Ectodermal cell (in vitro differentiated cells): ENCODE data around the gene POLRMT.
"Not testable (repeated sequence)": the region's sequence is repeated elsewhere in the genome, so short reads cannot be mapped to it uniquely, and the experiment has no call there.

Source experiments
- H3K27ac ChIP-seq: 2 replicates; pipeline ENCODE4 v1.7.0; 2013; ENCODE audit warnings: mild to moderate bottlenecking, low read depth, low read length; ENCODE audit not compliant: insufficient read depth, poor library complexity, severe bottlenecking
- H3K27me3 ChIP-seq: 2 replicates; pipeline ENCODE4 v1.7.0; 2013; ENCODE audit warnings: mild to moderate bottlenecking, low read length; ENCODE audit not compliant: insufficient read depth, control insufficient read depth, poor library complexity, severe bottlenecking
- H3K36me3 ChIP-seq: one replicate; pipeline ENCODE4 v1.7.0; 2013; ENCODE audit warnings: low read length; ENCODE audit not compliant: control insufficient read depth, insufficient read depth
- H3K4me1 ChIP-seq: one replicate; pipeline ENCODE4 v1.7.0; 2013; ENCODE audit warnings: low read length; ENCODE audit not compliant: control insufficient read depth, insufficient read depth
- H3K4me3 ChIP-seq: 2 replicates; pipeline ENCODE4 v1.7.0; 2013; ENCODE audit warnings: low read depth, low read length, control low read depth; ENCODE audit not compliant: insufficient read depth
- H3K9me3 ChIP-seq: 2 replicates; pipeline ENCODE4 v1.7.0; 2013; ENCODE audit warnings: mild to moderate bottlenecking, low read length, moderate library complexity; ENCODE audit not compliant: control insufficient read depth
- WGBS, 2 experiments: methylation state at CpG; one replicate each; pipeline ENCODE4 v1.1.7; 2013; ENCODE audit warnings: missing lambda C conversion rate in 2 of 2; 5-methylcytosine and 5-hydroxymethylcytosine counted together

The POLRMT gene

DNA sequence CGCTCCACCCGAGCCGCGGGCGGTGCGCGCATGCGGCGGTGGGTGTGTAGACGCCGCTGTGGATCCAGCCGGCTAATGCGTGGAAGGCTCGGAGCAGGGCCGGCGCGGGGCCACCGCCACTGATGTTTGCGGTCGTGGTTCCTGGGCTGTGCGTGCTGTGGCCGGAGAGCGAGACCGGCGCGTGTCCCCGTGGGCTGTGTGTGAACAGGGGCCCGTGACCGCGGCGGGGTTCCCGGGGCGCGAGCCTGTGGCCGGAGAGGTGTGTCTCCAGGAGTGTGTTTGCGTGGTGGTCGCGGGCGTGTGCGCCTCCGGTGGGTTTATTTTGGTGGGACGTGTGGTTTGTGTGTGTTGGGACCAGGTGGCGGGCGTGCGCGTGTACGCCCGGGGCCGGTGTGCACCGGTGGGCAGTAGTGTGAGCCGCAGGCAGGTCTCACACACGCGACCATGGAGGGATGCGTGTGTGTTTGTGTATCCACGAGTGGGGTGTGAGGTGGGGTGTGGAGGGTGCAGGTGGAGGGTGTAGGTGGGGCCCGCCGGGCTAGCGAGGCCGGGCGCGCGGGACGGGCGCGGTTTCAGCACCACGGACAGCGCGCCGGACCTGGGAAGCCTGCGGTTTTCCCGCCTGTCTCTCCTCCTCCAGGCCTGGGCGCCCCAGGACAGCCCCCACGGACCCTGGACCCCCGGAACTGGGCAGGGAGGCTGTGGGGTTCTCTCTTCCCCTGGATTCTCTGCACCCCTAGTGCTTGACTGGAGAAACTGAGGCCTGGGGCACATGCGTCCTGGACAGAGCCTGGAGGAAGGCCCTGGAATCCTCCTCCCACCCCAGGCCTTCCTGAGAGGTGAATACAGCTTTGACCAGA, 42.0 kb downstream of the POLRMT start:
- Histone ChIP-seq H3K27me3 (peaks cover 67% of the 10 kb centered on the region), H3K9me3 (no peaks in the 10 kb centered on the region), H3K4me1 (no peaks in the 10 kb centered on the region), H3K27ac (no peak overlapping the region), H3K36me3 (no peaks in the 10 kb centered on the region), H3K4me3 (no peak overlapping the region)
- 37 to 39% methylated on average over 75 of the region's 75 CpGs for WGBS, 2 experiments

DNA sequence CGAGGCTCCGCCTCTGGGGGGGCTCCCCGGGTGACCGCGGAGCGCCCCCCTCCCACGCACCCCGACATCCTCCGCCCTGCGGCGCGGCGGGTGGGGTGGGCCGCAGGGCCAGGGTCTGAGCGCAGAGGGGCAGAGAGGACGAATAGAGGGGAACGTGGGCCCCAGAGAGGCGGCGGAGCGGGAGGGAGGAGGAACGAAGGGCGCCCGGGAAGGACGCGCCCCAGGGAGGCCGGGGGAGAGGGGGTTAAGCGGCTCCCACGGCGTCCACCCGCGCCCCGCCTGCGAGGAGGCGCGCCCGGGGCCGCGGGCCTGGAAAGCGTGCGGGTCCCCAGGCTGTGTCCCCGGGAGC, 42.6 kb downstream of the POLRMT start:
- WGBS, 2 experiments = 15 to 17% methylated on average over 41 of the region's 41 CpGs
- no peaks in the 10 kb centered on the region for H3K36me3 ChIP-seq
- peaks cover 67% of the 10 kb centered on the region for H3K27me3 ChIP-seq
- H3K4me3 ChIP-seq = no peak overlapping the region
- H3K4me1 ChIP-seq = no peaks in the 10 kb centered on the region
- H3K9me3 ChIP-seq = no peaks in the 10 kb centered on the region
- H3K27ac ChIP-seq = no peak overlapping the region

DNA sequence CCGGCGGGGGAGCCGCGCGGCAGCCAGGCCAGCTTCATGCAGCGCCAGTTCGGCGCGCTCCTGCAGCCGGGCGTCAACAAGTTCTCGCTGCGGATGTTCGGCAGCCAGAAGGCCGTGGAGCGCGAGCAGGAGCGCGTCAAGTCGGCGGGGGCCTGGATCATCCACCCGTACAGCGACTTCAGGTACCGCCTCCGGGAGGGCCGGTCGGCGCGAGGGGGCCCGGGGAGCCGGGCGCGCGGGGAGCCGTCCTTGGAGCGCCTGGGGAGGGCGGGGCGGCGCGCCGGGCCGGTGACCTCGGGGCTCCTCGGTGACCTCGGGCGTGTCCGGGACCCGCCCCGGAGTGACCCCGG, 43.0 kb downstream of the POLRMT start:
- 3% methylated on average over 50 of the region's 50 CpGs for WGBS, 2 experiments
- Histone ChIP-seq H3K27me3 (peaks cover 67% of the 10 kb centered on the region), H3K27ac (no peak overlapping the region), H3K9me3 (no peaks in the 10 kb centered on the region), H3K4me3 (no peak overlapping the region), H3K4me1 (no peaks in the 10 kb centered on the region), H3K36me3 (no peaks in the 10 kb centered on the region)

DNA sequence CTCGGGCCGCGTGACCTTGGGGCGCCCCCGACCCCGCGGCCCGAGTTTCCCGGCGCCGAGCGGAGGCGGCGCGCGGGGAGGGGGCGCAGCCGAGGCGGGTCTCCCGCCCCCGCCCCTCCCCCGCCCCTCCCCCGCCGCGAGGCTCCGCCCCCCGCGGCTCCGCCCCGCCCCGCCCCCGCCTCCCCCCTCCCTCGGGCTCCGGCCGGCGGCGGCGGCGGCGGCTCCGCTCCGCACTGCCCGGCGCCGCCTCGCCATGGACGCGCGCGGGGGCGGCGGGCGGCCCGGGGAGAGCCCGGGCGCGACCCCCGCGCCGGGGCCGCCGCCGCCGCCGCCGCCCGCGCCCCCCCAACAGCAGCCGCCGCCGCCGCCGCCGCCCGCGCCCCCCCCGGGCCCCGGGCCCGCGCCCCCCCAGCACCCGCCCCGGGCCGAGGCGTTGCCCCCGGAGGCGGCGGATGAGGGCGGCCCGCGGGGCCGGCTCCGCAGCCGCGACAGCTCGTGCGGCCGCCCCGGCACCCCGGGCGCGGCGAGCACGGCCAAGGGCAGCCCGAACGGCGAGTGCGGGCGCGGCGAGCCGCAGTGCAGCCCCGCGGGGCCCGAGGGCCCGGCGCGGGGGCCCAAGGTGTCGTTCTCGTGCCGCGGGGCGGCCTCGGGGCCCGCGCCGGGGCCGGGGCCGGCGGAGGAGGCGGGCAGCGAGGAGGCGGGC, 43.5 kb downstream of the POLRMT start, which contains the start of gene HCN2:
TSS of gene HCN2 (plus strand) at position 189 of the 703 bp plus-strand sequence. CDS start at position 254, 65 bp downstream.
- H3K27ac ChIP-seq = no peak within 1 kb of the TSS
- no peaks in the 10 kb centered on the region for H3K4me1 ChIP-seq
- no peak within 1 kb of the TSS for H3K4me3 ChIP-seq
- no peaks in the 10 kb centered on the region for H3K36me3 ChIP-seq
- peaks cover 67% of the 10 kb centered on the region for H3K27me3 ChIP-seq
- 1% methylated on average over 117 to 118 of the region's 132 CpGs for WGBS, 2 experiments
- no peaks in the 10 kb centered on the region for H3K9me3 ChIP-seq

DNA sequence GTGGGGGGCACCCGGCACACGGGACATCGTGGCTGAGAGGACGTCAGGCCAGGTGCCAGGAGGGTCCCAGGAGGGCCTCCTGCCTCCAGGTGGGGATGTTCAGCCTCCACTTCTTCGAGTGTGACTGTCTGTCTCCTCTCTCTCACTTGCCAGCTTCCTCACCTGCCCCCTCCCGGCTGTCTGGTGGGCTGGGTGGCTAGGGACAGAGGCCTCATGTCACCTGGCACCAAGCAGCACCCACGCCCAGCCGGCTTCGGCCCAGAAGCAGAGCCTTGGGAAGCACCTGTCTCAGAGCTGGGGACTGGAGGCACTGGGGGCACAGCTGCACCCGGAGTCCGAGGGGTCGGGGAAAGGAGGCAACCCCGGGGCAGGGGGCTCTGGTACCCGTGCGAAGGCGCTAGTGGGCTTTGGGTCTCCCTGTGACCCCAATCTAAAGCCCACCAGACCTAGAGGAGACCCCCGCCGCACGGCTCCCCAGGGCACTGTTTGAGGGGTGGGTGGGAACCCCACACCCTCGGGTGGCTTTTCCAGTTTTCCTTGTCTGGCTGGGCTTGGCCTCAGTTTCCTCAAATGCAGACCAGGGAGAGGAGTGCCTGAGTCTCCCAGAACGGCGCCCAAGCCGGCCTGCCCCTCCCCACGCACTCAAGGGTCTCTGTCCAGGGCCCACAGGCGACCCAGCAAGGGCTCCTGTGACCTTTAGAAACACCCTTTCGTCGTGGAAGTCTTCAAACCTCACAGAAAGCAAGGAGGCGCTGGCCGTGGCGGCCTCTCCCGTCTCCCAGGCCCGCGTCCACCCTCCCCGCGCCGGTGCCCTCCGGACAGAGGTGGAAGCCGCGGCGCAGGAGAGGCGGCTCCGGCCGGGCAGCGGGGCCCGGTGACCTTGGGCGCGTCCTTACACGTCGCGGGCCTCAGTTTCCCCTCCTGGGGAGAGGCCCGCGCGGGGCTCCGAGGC, 44.3 kb downstream of the POLRMT start:
- no peaks in the 10 kb centered on the region for H3K36me3 ChIP-seq
- H3K27me3 ChIP-seq = peaks cover 59% of the 10 kb centered on the region
- H3K9me3 ChIP-seq = no peaks in the 10 kb centered on the region
- no peak overlapping the region for H3K4me3 ChIP-seq
- 26% methylated on average over 54 of the region's 54 CpGs for WGBS, 2 experiments
- no peak overlapping the region for H3K27ac ChIP-seq
- H3K4me1 ChIP-seq = no peaks in the 10 kb centered on the region

DNA sequence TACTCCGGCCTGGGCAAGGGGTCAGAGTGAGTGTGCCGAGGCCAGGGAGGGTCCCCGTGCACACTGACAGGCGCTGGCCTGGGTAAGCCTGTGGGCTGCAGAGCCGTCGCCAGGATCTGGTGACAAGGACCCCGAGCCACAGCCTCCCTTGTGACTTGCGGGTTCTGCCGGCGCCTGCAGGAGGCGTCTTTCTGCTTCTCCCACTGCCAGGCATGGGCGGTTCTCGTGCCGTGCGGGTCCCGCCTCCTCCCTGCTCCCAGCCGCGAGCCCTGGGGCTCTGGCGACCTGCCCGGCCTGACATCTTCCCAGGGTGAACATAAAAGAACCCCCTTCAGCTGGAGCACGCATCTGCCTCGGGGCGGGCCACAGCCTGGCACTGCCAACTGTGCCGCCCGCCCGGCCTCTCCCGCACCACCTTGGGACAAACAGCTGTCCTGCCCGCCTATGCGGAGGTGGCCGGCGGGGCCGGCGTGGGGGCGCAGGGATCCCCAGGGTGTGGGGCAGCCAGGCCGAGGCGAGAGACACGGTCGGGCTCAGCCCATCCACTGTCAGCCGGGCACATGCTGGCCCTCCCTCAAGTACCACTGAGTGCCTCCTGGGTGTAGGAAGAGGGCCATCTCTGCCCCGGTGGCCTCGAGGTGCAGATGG, 45.1 kb downstream of the POLRMT start:
- WGBS, 2 experiments = 18 to 19% methylated on average over 41 of the region's 41 CpGs
- Histone ChIP-seq H3K4me1 (no peaks in the 10 kb centered on the region), H3K36me3 (no peaks in the 10 kb centered on the region), H3K4me3 (no peak overlapping the region), H3K9me3 (no peaks in the 10 kb centered on the region), H3K27ac (no peak overlapping the region), H3K27me3 (peaks cover 51% of the 10 kb centered on the region)

DNA sequence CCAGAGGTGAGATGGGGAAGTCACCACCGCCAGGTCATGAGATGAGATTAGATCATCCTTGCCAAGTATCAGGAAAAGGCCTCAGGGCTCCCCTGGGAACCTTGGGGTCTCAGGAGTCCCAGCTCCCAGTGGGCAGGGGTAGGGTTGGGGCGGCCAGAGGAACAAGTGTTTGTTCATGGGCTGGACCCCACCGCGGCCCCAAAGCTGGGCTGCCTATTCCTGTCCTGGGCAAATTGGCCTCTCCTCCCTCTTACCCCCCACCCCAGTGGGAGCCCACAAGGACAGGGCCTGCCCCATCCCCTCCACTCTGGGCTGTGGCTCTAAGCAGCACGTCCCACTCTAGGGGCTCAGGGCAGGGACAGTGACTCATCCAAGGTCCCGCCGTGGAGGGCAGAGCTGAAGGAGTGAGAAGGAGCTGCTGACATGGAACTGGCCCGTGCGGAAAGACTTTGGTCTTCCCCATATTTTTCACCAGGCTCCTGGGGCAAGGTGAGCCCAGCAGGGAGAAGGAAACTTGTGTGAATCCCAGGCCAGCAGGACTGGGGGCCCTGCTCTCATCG, 47.7 kb downstream of the POLRMT start:
- 75 to 84% methylated on average over 10 of the region's 10 CpGs for WGBS, 2 experiments
- H3K27me3 ChIP-seq = peaks cover 25% of the 10 kb centered on the region

DNA sequence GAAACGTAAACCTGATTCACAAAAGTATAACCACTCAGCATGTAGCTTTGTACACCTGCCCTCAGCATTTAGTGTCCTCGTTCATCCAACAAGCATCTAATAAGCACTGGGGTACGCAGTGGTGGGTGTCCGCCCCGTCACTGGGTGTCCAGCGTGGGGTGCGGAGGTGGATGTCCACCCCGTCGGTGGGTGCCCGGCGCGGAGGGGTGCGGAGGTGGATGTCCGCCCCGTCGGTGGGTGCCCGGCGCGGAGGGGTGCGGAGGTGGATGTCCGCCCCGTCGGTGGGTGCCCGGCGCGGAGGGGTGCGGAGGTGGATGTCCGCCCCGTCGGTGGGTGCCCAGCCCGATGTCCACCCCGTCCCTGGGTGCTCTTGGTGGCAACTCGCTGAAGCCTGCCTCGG, 48.2 kb downstream of the POLRMT start:
- 95 to 96% methylated on average over 33 to 34 of the region's 34 CpGs for WGBS, 2 experiments
- Histone ChIP-seq H3K27me3 (peaks cover 20% of the 10 kb centered on the region), H3K36me3 (peaks cover 19% of the 10 kb centered on the region)
- H3K4me3 ChIP-seq, H3K27ac ChIP-seq, H3K4me1 ChIP-seq, H3K9me3 ChIP-seq: not testable (repeated sequence)

More for the DNA sequence above, 47.7 kb downstream of the POLRMT start:
- Histone ChIP-seq H3K36me3 (peaks cover 14% of the 10 kb centered on the region), H3K4me1 (no peaks in the 10 kb centered on the region), H3K27ac (no peak overlapping the region), H3K4me3 (no peak overlapping the region), H3K9me3 (no peaks in the 10 kb centered on the region)

DNA sequence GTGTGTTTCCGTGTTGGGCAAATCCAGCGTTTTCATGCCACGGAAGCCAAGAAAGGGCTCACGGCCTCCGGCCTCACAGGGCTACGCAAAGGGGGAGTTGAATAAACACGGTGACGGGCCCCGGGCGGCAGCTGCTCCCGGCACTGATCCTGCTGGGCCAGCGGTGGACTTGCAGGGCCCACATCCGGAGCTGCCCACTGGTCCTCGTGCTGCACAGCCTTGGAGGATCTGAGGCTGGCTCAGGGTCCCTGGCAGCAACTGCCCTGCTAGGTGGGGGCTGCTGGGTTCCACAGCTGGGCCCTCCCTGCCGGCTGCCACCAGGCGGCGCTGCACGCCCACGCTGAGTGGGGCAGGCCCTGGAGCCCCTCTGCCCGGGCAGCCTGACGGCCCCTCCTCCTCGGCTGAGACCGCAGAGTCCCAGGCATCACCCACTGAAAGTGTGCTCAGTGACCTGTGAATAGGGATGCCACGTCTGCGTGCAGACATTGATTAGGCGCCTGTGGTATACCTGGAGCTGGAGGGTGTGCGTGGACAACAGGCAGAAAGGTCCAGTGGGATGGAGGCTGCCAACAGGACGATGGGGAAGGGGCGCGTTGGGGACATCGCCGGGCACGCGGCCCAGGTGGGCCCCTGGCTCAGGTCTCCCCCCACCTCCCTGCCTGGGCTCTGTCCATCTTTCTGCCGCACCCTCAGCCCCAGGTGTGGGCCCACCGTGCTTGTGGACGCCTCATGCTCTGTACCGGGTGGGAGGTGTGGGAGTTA, 48.9 kb downstream of the POLRMT start:
- Histone ChIP-seq H3K27me3 (peaks cover 18% of the 10 kb centered on the region), H3K4me1 (no peaks in the 10 kb centered on the region), H3K36me3 (peaks cover 26% of the 10 kb centered on the region), H3K9me3 (no peaks in the 10 kb centered on the region), H3K4me3 (no peak overlapping the region), H3K27ac (peak overlapping the region; percentile 62)
- WGBS, 2 experiments = 58% methylated on average over 38 of the region's 38 CpGs
